Spleen (tissue), 7 donors: Measurements from ENCODE around the gene RCSD1.

ENCODE experiments used
- CTCF ChIP-seq, 11 experiments: fragments of 200-600 bp in 7 of 11; fragments of 450-650 bp in 4 of 11; sonication (generic) in 4 of 11; IDR thresholded peaks in 8 of 11; conservative IDR thresholded peaks in 3 of 11; 1 replicate in 7 of 11; 2 replicates in 4 of 11; pipeline versions ENCODE4 v1.4.0 to v1.8.0; 2016 to 2021; ENCODE audit warnings: antibody characterized with exemption in 11 of 11, inconsistent platforms in 4 of 11, mild to moderate bottlenecking in 1 of 11
- POLR2A ChIP-seq, 3 donors: fragments of 450-650 bp; IDR thresholded peaks; one replicate each; pipeline ENCODE4 v1.5.1; 2017; ENCODE audit warnings: antibody characterized with exemption in 3 of 3, mild to moderate bottlenecking in 1 of 3
- donor health status: DM: no; HTN: no; CAD: no; lungs with moderate emphysema.
- donor health status: DM: no; HTN: no; CAD: no.
- donor health status: DM: no; HTN: no; CAD: no.

- TF ChIP-seq CTCF (IDR thresholded peaks at IDR 0.05 in 8 of 11, conservative IDR thresholded peaks at IDR 0.05 in 3 of 11), result no peak
- TF ChIP-seq POLR2A (IDR thresholded peaks at IDR 0.05), result no peak
Observed at GRCh38 chr1:167618789-167619188, 11.2 kb upstream of the RCSD1 start.
